SK-N-SH (cell line): ENCODE data around the gene MADCAM1. TPM values are rescaled to one million over a fixed set of nuclear protein-coding genes. Genes with fewer than 3 reads are reported as not detected.

Source experiments
- CTCF ChIA-PET: fragments of 300-600, 350-600 bp; formaldehyde crosslinking; extraction: SDS; loops from one replicate; lab custom pipeline; 2021; lab: Yijun Ruan, JAX
- POLR2A ChIA-PET: fragments of 350-600 bp; sonication (Branson Sonifier 250); formaldehyde crosslinking; extraction: SDS; loops from one replicate; lab custom pipeline; 2020; ENCODE audit warnings: antibody characterized with exemption, inconsistent platforms; lab: Yijun Ruan, JAX
- DNase-seq: peaks from one replicate; pipeline ENCODE4 v3.0.0; 2012
- H2AFZ ChIP-seq: fragments of 200-600 bp; sonication (generic); 2 replicates; pipeline ENCODE4 v1.8.1; 2016; ENCODE audit warnings: antibody characterized with exemption, mild to moderate bottlenecking, low read depth
- H3F3A ChIP-seq: fragments of 200-600 bp; sonication (generic); replicated peaks from 2 replicates; pipeline ENCODE3; 2016; ENCODE audit warnings: antibody characterized with exemption, mild to moderate bottlenecking; ENCODE audit not compliant: insufficient read depth
- H3K27ac ChIP-seq, 2 experiments: fragments of 200-500 bp in 1 of 2; fragments of 200-600 bp in 1 of 2; sonication (Bioruptor generic) in 1 of 2; sonication (generic), shearing (Covaris generic) in 1 of 2; 2 replicates each; pipeline versions ENCODE4 v1.5.1 to v1.6.1; 2014 to 2016; ENCODE audit warnings: low read depth in 2 of 2, inconsistent platforms in 1 of 2, low read length in 1 of 2, mild to moderate bottlenecking in 1 of 2, mixed read lengths in 1 of 2
- H3K27me3 ChIP-seq: fragments of 200-600 bp; sonication (generic), shearing (Covaris generic); 2 replicates; pipeline ENCODE4 v1.6.1; 2016; ENCODE audit warnings: mixed run types; ENCODE audit not compliant: insufficient read depth
- H3K36me3 ChIP-seq, 2 experiments: fragments of 200-500 bp in 1 of 2; fragments of 200-600 bp in 1 of 2; sonication (Bioruptor generic) in 1 of 2; sonication (generic) in 1 of 2; replicated peaks in 1 of 2; 2 replicates each; pipeline versions ENCODE3 to v1.5.1; 2014 to 2016; ENCODE audit warnings: low read length in 1 of 2, mild to moderate bottlenecking in 1 of 2; ENCODE audit not compliant: insufficient read depth in 2 of 2, control insufficient read depth in 1 of 2
- H3K4me1 ChIP-seq, 2 experiments: fragments of 200-500 bp in 1 of 2; fragments of 200-600 bp in 1 of 2; sonication (Bioruptor generic) in 1 of 2; sonication (generic), shearing (Covaris generic) in 1 of 2; 2 replicates each; pipeline versions ENCODE4 v1.5.1 to v1.6.1; 2014 to 2016; ENCODE audit warnings: low read depth in 1 of 2, low read length in 1 of 2, mixed run types in 1 of 2; ENCODE audit not compliant: insufficient read depth in 2 of 2, control insufficient read depth in 1 of 2
- H3K4me2 ChIP-seq: fragments of 200-600 bp; sonication (generic), shearing (Covaris generic); 2 replicates; pipeline ENCODE4 v1.6.1; 2017; ENCODE audit warnings: mixed run types
- H3K4me3 ChIP-seq, 2 experiments: fragments of 200-500 bp in 1 of 2; fragments of 200-600 bp in 1 of 2; sonication (Bioruptor generic) in 1 of 2; sonication (generic), shearing (Covaris generic) in 1 of 2; 2 replicates each; pipeline versions ENCODE4 v1.5.1 to v1.8.1; 2014 to 2016; ENCODE audit warnings: low read depth in 2 of 2, inconsistent platforms in 1 of 2, low read length in 1 of 2, mild to moderate bottlenecking in 1 of 2, mixed read lengths in 1 of 2, moderate library complexity in 1 of 2
- H3K79me2 ChIP-seq: fragments of 200-600 bp; sonication (generic); 2 replicates; pipeline ENCODE4 v1.8.1; 2017; ENCODE audit warnings: mild to moderate bottlenecking; ENCODE audit not compliant: insufficient read depth
- H3K9ac ChIP-seq: fragments of 200-600 bp; sonication (generic); 2 replicates; pipeline ENCODE4 v1.6.1; 2017; ENCODE audit warnings: mixed run types
- H3K9me2 ChIP-seq: fragments of 200-600 bp; sonication (generic); 2 replicates; pipeline ENCODE4 v1.6.1; 2017; ENCODE audit warnings: mixed run types
- H3K9me3 ChIP-seq: fragments of 200-600 bp; sonication (generic); 2 replicates; pipeline ENCODE4 v1.6.1; 2017; ENCODE audit warnings: mixed run types, mild to moderate bottlenecking, moderate library complexity
- H4K20me1 ChIP-seq: fragments of 200-600 bp; sonication (generic); 2 replicates; pipeline ENCODE4 v1.6.1; 2017; ENCODE audit warnings: mild to moderate bottlenecking, mixed run types; ENCODE audit not compliant: insufficient read depth
- EZH2phosphoT487 ChIP-seq: fragments of 200-600 bp; sonication (generic); IDR thresholded peaks from 2 replicates; pipeline ENCODE4 v1.6.1; 2017; ENCODE audit warnings: low read depth, mixed run types, mild to moderate bottlenecking, antibody characterized with exemption, moderate library complexity, borderline replicate concordance
- NRF1 ChIP-seq: IDR thresholded peaks from 2 replicates; pipeline ENCODE4 v1.6.1; 2012; ENCODE audit warnings: low read depth, mild to moderate bottlenecking, low read length
- RAD21 ChIP-seq: IDR thresholded peaks from 2 replicates; pipeline ENCODE4 v1.6.1; 2012; ENCODE audit warnings: mild to moderate bottlenecking, low read length
- RCOR1 ChIP-seq: fragments of 150-350 bp; IDR thresholded peaks from 2 replicates; pipeline ENCODE4 v1.6.1; 2017; ENCODE audit warnings: antibody characterized with exemption, low read length
- RXRA ChIP-seq: IDR thresholded peaks from 2 replicates; pipeline ENCODE4 v1.4.0; 2012; ENCODE audit warnings: low read depth, mild to moderate bottlenecking, borderline replicate concordance
- SIN3A ChIP-seq: IDR thresholded peaks from 2 replicates; pipeline ENCODE4 v1.6.1; 2012; ENCODE audit warnings: low read depth, mild to moderate bottlenecking, low read length, moderate library complexity, borderline replicate concordance
- TAF1 ChIP-seq: IDR thresholded peaks from 2 replicates; pipeline ENCODE4 v1.6.1; 2012; ENCODE audit warnings: low read depth, mild to moderate bottlenecking, low read length, moderate library complexity, borderline replicate concordance
- TEAD4 ChIP-seq: IDR thresholded peaks from 2 replicates; pipeline ENCODE4 v1.4.0; 2012; ENCODE audit warnings: mild to moderate bottlenecking, borderline replicate concordance; ENCODE audit not compliant: insufficient read depth
- WGBS: methylation state at CpG from one replicate; pipeline ENCODE4 v1.1.6; 2017; ENCODE audit warnings: low lambda C conversion rate; 5-methylcytosine and 5-hydroxymethylcytosine counted together
- polyA plus RNA-seq, 3 experiments: library from polyadenylated mRNA; depleted of rRNA; stranded (reverse); fragments of >200 nt; gene quantifications; 2 replicates each; pipeline ENCODE4 v1.2.3, GENCODE V29; 2012
- TF ChIP-seq, protein P1 (sequence below): IDR thresholded peaks from 2 replicates; pipeline ENCODE4 v1.4.0; 2012; ENCODE audit warnings: low read depth, borderline replicate concordance
- TF ChIP-seq, protein P2 (sequence below): IDR thresholded peaks from 2 replicates; pipeline ENCODE4; 2012
- TF ChIP-seq, protein P3 (sequence below): fragments of 200-600 bp; sonication (generic); IDR thresholded peaks from 2 replicates; pipeline ENCODE4 v1.6.1; 2017; ENCODE audit warnings: antibody characterized with exemption, mild to moderate bottlenecking, moderate library complexity

Gene MADCAM1
- polyA plus RNA-seq, 1 of the 3 experiments (the other 2 are of a cell fraction) = 0.81 TPM

DNA sequence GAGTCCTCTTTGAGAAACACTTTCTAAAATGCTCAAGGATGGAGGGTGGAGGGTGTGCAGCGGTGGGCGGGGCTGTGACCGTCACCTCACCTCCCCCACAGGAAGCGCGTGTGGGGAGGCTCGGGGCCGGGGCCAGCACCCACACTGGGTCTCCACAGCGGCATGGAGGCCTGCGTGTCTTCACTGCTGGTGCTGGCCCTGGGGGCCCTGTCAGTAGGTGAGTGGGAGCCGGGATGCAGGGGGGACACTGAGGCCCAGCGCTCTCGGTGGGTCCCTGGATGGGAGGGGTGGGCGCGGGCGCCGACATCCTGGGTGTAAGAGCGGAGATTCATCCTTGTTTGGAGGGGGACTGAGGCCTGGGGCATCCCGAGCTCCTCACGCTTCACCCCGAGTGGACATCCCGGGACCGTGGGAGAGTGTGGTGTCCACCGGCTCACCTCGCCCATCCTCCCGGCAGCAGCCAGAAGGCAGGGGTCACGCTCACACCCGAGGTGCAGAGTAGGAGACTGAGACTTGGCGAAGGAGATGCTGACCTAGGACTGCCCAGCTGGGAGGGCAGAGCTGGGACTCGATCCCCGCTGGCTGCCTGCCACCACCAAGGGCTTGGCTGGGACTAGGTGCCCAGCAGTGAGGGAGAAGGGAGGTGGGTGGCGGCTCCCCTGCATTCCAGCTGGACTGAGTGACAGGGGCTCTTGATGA, 47.8 kb downstream of the MADCAM1 start, which contains the start of gene GZMM:
Gene GZMM, plus strand, starts transcription at position 144 of the 699 bp plus-strand sequence. Its CDS starts 19 bp downstream, at position 163.
- H3K27ac ChIP-seq = no peak within 1 kb of the TSS
- no peak within 1 kb of the TSS for H3K9ac ChIP-seq
- H3K9me2 ChIP-seq = no peaks in the 10 kb centered on the region
- ChIA-PET POLR2A (no interaction called here), CTCF (no interaction called here)
- H3K9me3 ChIP-seq = no peaks in the 10 kb centered on the region
- no peaks in the 10 kb centered on the region; a peak in 1 of 4 replicates for H3K4me1 ChIP-seq
- no peaks in the 10 kb centered on the region for H3K27me3 ChIP-seq
- no peaks in the 10 kb centered on the region for H3K79me2 ChIP-seq
- H2AFZ ChIP-seq = no peak within 1 kb of the TSS
- WGBS = 63% methylated on average over 18 of the region's 31 CpGs
- H3K4me3 ChIP-seq = no peak within 1 kb of the TSS
- TF ChIP-seq RCOR1 (no peak), TEAD4 (no peak), RXRA (no peak), TAF1 (no peak), RAD21 (no peak), NRF1 (no peak), SIN3A (no peak)
- TF ChIP-seq, protein P1, sequence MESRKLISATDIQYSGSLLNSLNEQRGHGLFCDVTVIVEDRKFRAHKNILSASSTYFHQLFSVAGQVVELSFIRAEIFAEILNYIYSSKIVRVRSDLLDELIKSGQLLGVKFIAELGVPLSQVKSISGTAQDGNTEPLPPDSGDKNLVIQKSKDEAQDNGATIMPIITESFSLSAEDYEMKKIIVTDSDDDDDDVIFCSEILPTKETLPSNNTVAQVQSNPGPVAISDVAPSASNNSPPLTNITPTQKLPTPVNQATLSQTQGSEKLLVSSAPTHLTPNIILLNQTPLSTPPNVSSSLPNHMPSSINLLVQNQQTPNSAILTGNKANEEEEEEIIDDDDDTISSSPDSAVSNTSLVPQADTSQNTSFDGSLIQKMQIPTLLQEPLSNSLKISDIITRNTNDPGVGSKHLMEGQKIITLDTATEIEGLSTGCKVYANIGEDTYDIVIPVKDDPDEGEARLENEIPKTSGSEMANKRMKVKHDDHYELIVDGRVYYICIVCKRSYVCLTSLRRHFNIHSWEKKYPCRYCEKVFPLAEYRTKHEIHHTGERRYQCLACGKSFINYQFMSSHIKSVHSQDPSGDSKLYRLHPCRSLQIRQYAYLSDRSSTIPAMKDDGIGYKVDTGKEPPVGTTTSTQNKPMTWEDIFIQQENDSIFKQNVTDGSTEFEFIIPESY = no peak
- peaks cover 0 to 21% of the 10 kb centered on the region in 2 experiments for H3K36me3 ChIP-seq
- no peaks in the 10 kb centered on the region for H3F3A ChIP-seq
- no peaks in the 10 kb centered on the region for H4K20me1 ChIP-seq
- no peak for DNase-seq
- no peak within 1 kb of the TSS for H3K4me2 ChIP-seq

DNA sequence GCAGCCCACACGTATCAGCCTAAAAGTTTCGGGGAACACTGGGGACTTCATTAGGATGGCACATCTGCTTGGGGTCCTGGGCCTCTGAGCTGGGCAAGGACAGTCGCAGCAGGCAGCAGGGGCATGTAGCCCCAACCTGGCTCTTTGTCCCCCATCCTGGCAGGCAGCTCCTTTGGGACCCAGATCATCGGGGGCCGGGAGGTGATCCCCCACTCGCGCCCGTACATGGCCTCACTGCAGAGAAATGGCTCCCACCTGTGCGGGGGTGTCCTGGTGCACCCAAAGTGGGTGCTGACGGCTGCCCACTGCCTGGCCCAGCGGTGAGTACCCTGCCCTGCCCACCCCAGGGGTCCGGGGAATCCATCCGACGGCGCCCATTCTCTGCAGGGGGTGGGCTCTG, 50.8 kb downstream of the MADCAM1 start:
- no peaks in the 10 kb centered on the region for H3K27me3 ChIP-seq
- 100% methylated on average over 2 of the region's 15 CpGs for WGBS
- no peak overlapping the region for H3K4me2 ChIP-seq
- H4K20me1 ChIP-seq = no peaks in the 10 kb centered on the region
- no peak for DNase-seq
- CTCF ChIA-PET = interaction anchor here (1.4 to 6.1 kb wide), 5 partner anchors 8 to 41 kb away, joined by 3 to 23 read pairs (median 3); partner anchors contain the start of gene CDC34
- peaks cover 0 to 5% of the 10 kb centered on the region in 2 experiments for H3K36me3 ChIP-seq
- H3K4me3 ChIP-seq = no peak overlapping the region
- no peaks in the 10 kb centered on the region for H3K79me2 ChIP-seq
- TF ChIP-seq, protein P2, sequence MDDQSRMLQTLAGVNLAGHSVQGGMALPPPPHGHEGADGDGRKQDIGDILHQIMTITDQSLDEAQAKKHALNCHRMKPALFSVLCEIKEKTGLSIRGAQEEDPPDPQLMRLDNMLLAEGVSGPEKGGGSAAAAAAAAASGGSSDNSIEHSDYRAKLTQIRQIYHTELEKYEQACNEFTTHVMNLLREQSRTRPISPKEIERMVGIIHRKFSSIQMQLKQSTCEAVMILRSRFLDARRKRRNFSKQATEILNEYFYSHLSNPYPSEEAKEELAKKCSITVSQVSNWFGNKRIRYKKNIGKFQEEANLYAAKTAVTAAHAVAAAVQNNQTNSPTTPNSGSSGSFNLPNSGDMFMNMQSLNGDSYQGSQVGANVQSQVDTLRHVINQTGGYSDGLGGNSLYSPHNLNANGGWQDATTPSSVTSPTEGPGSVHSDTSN = no peak
- TF ChIP-seq SIN3A = no peak
- TF ChIP-seq, protein P3, sequence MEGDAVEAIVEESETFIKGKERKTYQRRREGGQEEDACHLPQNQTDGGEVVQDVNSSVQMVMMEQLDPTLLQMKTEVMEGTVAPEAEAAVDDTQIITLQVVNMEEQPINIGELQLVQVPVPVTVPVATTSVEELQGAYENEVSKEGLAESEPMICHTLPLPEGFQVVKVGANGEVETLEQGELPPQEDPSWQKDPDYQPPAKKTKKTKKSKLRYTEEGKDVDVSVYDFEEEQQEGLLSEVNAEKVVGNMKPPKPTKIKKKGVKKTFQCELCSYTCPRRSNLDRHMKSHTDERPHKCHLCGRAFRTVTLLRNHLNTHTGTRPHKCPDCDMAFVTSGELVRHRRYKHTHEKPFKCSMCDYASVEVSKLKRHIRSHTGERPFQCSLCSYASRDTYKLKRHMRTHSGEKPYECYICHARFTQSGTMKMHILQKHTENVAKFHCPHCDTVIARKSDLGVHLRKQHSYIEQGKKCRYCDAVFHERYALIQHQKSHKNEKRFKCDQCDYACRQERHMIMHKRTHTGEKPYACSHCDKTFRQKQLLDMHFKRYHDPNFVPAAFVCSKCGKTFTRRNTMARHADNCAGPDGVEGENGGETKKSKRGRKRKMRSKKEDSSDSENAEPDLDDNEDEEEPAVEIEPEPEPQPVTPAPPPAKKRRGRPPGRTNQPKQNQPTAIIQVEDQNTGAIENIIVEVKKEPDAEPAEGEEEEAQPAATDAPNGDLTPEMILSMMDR = no peak
- no peak for TF ChIP-seq EZH2phosphoT487
- TF ChIP-seq, all 33 proteins: peak for 0
- Histone ChIP-seq H3K9me2 (no peaks in the 10 kb centered on the region), H3K9me3 (no peaks in the 10 kb centered on the region), H3K4me1 (peaks cover 0 to 4% of the 10 kb centered on the region in 2 experiments; a peak in 1 of 4 replicates), H3K9ac (no peak overlapping the region), H3F3A (no peaks in the 10 kb centered on the region), H3K27ac (no peak overlapping the region), H2AFZ (no peak overlapping the region)
- POLR2A ChIA-PET = no interaction called here
